Sigmoid colon (tissue), 7 donors: ENCODE data around the gene PPL. TPM values are rescaled to one million over a fixed set of nuclear protein-coding genes. Genes with fewer than 3 reads are reported as not detected.

Source experiments
- DNase-seq: peaks from one replicate; pipeline ENCODE4 v3.0.0-alpha.2; 2019
- H3K27ac ChIP-seq, 4 donors: fragments of 200-600 bp; sonication (generic); one replicate each; pipeline ENCODE4 v1.5.1; 2016 to 2019; ENCODE audit warnings: mild to moderate bottlenecking in 1 of 4
- H3K27me3 ChIP-seq, 3 donors: fragments of 200-600 bp; sonication (generic); one replicate each; pipeline ENCODE4 v1.5.1; 2019; ENCODE audit warnings: mild to moderate bottlenecking in 1 of 3
- H3K36me3 ChIP-seq, 4 donors: fragments of 200-600 bp; sonication (generic); one replicate each; pipeline ENCODE4 v1.5.1; 2016 to 2019
- H3K4me1 ChIP-seq, 4 donors: fragments of 200-600 bp; sonication (generic); one replicate each; pipeline ENCODE4 v1.5.1; 2017 to 2019
- H3K4me3 ChIP-seq, 4 donors: fragments of 200-600 bp; sonication (generic); one replicate each; pipeline ENCODE4 v1.5.1; 2017 to 2019; ENCODE audit warnings: mild to moderate bottlenecking in 2 of 4, moderate library complexity in 1 of 4
- H3K9me3 ChIP-seq, 4 donors: fragments of 200-600 bp in 3 of 4; sonication (generic) in 3 of 4; one replicate each; pipeline versions ENCODE4 v1.5.1 to v1.6.1; 2013 to 2019
- CTCF ChIP-seq, 4 experiments: fragments of 450-650 bp in 3 of 4; fragments of 200-600 bp in 1 of 4; IDR thresholded peaks; one replicate each; pipeline ENCODE4 v1.5.1; 2016 to 2019; ENCODE audit warnings: antibody characterized with exemption in 4 of 4, mild to moderate bottlenecking in 3 of 4, moderate library complexity in 2 of 4
- EP300 ChIP-seq, 4 donors: sonication (generic); formaldehyde crosslinking; IDR thresholded peaks; one replicate each; pipeline ENCODE4 v1.6.1; 2017; ENCODE audit warnings: antibody characterized with exemption in 4 of 4
- POLR2A ChIP-seq, 2 donors: fragments of 450-650 bp; IDR thresholded peaks; one replicate each; pipeline ENCODE4 v1.6.1; 2016; ENCODE audit warnings: antibody characterized with exemption in 2 of 2, mild to moderate bottlenecking in 2 of 2, moderate library complexity in 2 of 2
- POLR2AphosphoS5 ChIP-seq, 4 donors: sonication (generic); formaldehyde crosslinking; IDR thresholded peaks; one replicate each; pipeline ENCODE4 v1.6.1; 2017; ENCODE audit warnings: antibody characterized with exemption in 4 of 4
- WGBS, 2 donors: extraction: QIAGEN DNeasy Blood & Tissue Kit; methylation state at CpG; one replicate each; pipeline ENCODE4 v1.1.7; 2013; 5-methylcytosine and 5-hydroxymethylcytosine counted together
- intact Hi-C: fragments of 100-400 bp; cut with DNase I; formaldehyde crosslinking; loops from one replicate; pipeline ENCODE4 v1.15.1; 2023
- polyA plus RNA-seq, 3 donors: library from polyadenylated mRNA; stranded (reverse); fragments of 200-250 nt; gene quantifications; one replicate each; pipeline ENCODE4 v1.2.3, GENCODE V29; 2013
- total RNA-seq, 4 donors: library from RNA; depleted of rRNA; stranded (reverse); fragments of >200 nt; gene quantifications; one replicate each; pipeline ENCODE4 v1.1.0, GENCODE V29; 2016
- donor health status: healthy with polysubstance abuse.
- donor health status: Bipolar disorder and iron deficiency.
- donor health status: healthy.

PPL gene
- total and polyA plus RNA-seq, 7 donors = 4.6 to 42.9 (median 27.0) TPM

GRCh38 chr16:4866586-4866985 is 70.4 kb downstream of the PPL start:
- peaks cover 0 to 3% (median 0%) of the 10 kb centered on the region in 4 donors for H3K4me1 ChIP-seq
- intact Hi-C loops = no loop called here
- H3K27ac ChIP-seq = no peak overlapping the region
- H3K4me3 ChIP-seq = no peak overlapping the region
- no peaks in the 10 kb centered on the region for H3K9me3 ChIP-seq
- no peak for TF ChIP-seq EP300 (IDR thresholded peaks at IDR 0.05)
- TF ChIP-seq CTCF (IDR thresholded peaks at IDR 0.05) = no peak
- TF ChIP-seq POLR2AphosphoS5 (IDR thresholded peaks at IDR 0.05) = no peak
- no peak for TF ChIP-seq POLR2A (IDR thresholded peaks at IDR 0.05)
- 97% methylated on average over 12 of the region's 12 CpGs for WGBS, 2 donors
- H3K36me3 ChIP-seq = peaks cover 3 to 40% (median 19%) of the 10 kb centered on the region in 4 donors
- no peak for DNase-seq
- no peaks in the 10 kb centered on the region for H3K27me3 ChIP-seq

GRCh38 chr16:4865231-4865860 is 71.6 kb downstream of the PPL start:
- Histone ChIP-seq H3K4me3 (no peak overlapping the region), H3K9me3 (no peaks in the 10 kb centered on the region), H3K27me3 (no peaks in the 10 kb centered on the region), H3K36me3 (peaks cover 12 to 40% (median 19%) of the 10 kb centered on the region in 4 donors), H3K27ac (no peak overlapping the region), H3K4me1 (peaks cover 0 to 3% (median 0%) of the 10 kb centered on the region in 4 donors)
- DNase-seq = no peak
- TF ChIP-seq POLR2A (IDR thresholded peaks at IDR 0.05) = no peak
- no peak for TF ChIP-seq EP300 (IDR thresholded peaks at IDR 0.05)
- no peak for TF ChIP-seq POLR2AphosphoS5 (IDR thresholded peaks at IDR 0.05)
- TF ChIP-seq CTCF (IDR thresholded peaks at IDR 0.05) = no peak
- intact Hi-C loops = no loop called here
- 96% methylated on average over 13 of the region's 13 CpGs for WGBS, 2 donors

- TF ChIP-seq CTCF (IDR thresholded peaks at IDR 0.05) (no peak), EP300 (IDR thresholded peaks at IDR 0.05) (no peak), POLR2A (IDR thresholded peaks at IDR 0.05) (no peak)
- H3K4me3 ChIP-seq = no peak overlapping the region
- H3K27ac ChIP-seq = no peak overlapping the region
- peaks cover 0 to 3% (median 0%) of the 10 kb centered on the region in 4 donors for H3K4me1 ChIP-seq
- intact Hi-C loops = no loop called here
- no peak for DNase-seq
- H3K9me3 ChIP-seq = no peaks in the 10 kb centered on the region
- 91 to 95% methylated on average over 3 of the region's 3 CpGs for whole genome bisulfite sequencing, 2 donors
- H3K27me3 ChIP-seq = no peaks in the 10 kb centered on the region
- peaks cover 18 to 42% (median 21%) of the 10 kb centered on the region in 4 donors for H3K36me3 ChIP-seq
Observed at GRCh38 chr16:4864728-4865127, 72.2 kb downstream of the PPL start.

GRCh38 chr16:4862639-4863038 is 74.3 kb downstream of the PPL start:
- peaks cover 0 to 3% (median 0%) of the 10 kb centered on the region in 4 donors for H3K4me1 ChIP-seq
- intact Hi-C loops = no loop called here
- no peak overlapping the region for H3K27ac ChIP-seq
- no peak for TF ChIP-seq EP300 (IDR thresholded peaks at IDR 0.05)
- TF ChIP-seq POLR2AphosphoS5 (IDR thresholded peaks at IDR 0.05) = no peak
- no peak for TF ChIP-seq CTCF (IDR thresholded peaks at IDR 0.05)
- TF ChIP-seq POLR2A (IDR thresholded peaks at IDR 0.05) = no peak
- DNase-seq = no peak
- H3K36me3 ChIP-seq = peaks cover 31 to 55% (median 37%) of the 10 kb centered on the region in 4 donors
- H3K9me3 ChIP-seq = no peaks in the 10 kb centered on the region
- H3K4me3 ChIP-seq = no peak overlapping the region
- H3K27me3 ChIP-seq = no peaks in the 10 kb centered on the region
- 34 to 75% methylated on average over 5 of the region's 5 CpGs for WGBS, 2 donors
